ENCODE data around the gene ADH1A.

Gene ADH1A

GRCh38 chr4:99290848-99291786 lies at the start of gene ADH1A:
ADH1A (minus strand) TSS chr4:99290985; CDS start chr4:99290914, 71 bp downstream.
- DNase-seq (ENCODE audit: low read depth): no peak
- TF ChIP-seq, protein P1, sequence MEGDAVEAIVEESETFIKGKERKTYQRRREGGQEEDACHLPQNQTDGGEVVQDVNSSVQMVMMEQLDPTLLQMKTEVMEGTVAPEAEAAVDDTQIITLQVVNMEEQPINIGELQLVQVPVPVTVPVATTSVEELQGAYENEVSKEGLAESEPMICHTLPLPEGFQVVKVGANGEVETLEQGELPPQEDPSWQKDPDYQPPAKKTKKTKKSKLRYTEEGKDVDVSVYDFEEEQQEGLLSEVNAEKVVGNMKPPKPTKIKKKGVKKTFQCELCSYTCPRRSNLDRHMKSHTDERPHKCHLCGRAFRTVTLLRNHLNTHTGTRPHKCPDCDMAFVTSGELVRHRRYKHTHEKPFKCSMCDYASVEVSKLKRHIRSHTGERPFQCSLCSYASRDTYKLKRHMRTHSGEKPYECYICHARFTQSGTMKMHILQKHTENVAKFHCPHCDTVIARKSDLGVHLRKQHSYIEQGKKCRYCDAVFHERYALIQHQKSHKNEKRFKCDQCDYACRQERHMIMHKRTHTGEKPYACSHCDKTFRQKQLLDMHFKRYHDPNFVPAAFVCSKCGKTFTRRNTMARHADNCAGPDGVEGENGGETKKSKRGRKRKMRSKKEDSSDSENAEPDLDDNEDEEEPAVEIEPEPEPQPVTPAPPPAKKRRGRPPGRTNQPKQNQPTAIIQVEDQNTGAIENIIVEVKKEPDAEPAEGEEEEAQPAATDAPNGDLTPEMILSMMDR (IDR thresholded peaks at IDR 0.05; ENCODE audit: control insufficient read depth, extremely low read depth, insufficient read depth): no peak
- H3K4me3 ChIP-seq (ENCODE audit: low read depth, low read length): no peak within 1 kb of the TSS

GRCh38 chr4:99339172-99339571 lies 48.4 kb upstream of the ADH1A start:
- TF ChIP-seq, protein P1 (IDR thresholded peaks at IDR 0.05; ENCODE audit: control insufficient read depth, extremely low read depth, insufficient read depth): no peak
- H3K4me3 ChIP-seq (ENCODE audit: low read depth, low read length): no peak overlapping the region
- no peak for DNase-seq (ENCODE audit: low read depth)

DNA sequence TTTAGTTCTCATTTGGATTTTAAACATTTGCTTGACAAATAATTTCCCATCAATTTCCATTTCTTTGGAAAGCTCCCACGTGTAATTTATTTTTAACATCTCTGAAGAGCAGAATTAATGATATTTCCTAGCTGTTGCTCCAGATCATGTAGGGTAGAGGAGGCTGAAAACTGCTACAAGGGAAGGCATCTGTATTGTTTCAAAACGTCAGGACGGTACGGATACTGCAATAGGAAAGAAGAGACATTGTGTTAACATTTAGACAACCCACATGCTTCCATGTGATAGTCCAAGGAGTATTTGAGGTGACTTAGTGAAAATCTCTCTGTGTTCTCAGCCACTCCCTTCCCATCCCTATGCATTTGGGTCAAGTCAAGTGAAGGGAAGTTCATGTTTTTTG lies 45.8 kb upstream of the ADH1A start:
- H3K4me3 ChIP-seq (ENCODE audit: low read depth, low read length): no peak overlapping the region
- no peak for DNase-seq (ENCODE audit: low read depth)
- TF ChIP-seq, protein P1 (IDR thresholded peaks at IDR 0.05; ENCODE audit: control insufficient read depth, extremely low read depth, insufficient read depth): no peak

DNA sequence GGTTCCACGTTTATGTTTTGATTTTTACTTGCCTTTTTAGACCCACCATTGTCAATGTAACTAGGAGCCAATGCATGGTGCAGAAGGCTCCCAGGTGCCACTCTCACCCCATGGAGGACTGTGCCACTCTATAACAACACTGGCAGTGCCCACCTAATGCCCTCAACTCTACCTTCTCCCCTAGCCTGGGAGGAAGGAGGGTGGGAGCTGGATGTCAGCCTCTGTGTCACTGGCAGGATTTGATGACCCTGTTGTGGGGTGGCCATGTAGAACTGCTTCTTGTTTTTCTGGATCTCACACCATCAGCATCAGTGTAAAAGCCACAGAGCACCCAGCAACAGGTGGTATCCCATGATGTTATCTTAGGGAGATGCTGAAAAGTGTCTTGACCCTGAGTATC lies 44.1 kb upstream of the ADH1A start:
- DNase-seq (ENCODE audit: low read depth): no peak
- no peak overlapping the region for H3K4me3 ChIP-seq (ENCODE audit: low read depth, low read length)
- TF ChIP-seq, protein P1 (IDR thresholded peaks at IDR 0.05; ENCODE audit: control insufficient read depth, extremely low read depth, insufficient read depth): no peak

GRCh38 chr4:99330648-99331047 lies 39.9 kb upstream of the ADH1A start:
- TF ChIP-seq, protein P1 (IDR thresholded peaks at IDR 0.05; ENCODE audit: control insufficient read depth, extremely low read depth, insufficient read depth): no peak

GRCh38 chr4:99329876-99330275 lies 39.1 kb upstream of the ADH1A start:
- no peak for DNase-seq (ENCODE audit: low read depth)
- H3K4me3 ChIP-seq (ENCODE audit: low read depth, low read length): no peak overlapping the region
- TF ChIP-seq, protein P1 (IDR thresholded peaks at IDR 0.05; ENCODE audit: control insufficient read depth, extremely low read depth, insufficient read depth): no peak

More at GRCh38 chr4:99330648-99331047, 39.9 kb upstream of the ADH1A start:
- no peak overlapping the region for H3K4me3 ChIP-seq (ENCODE audit: low read depth, low read length)
- DNase-seq (ENCODE audit: low read depth): no peak

All from LNCaP clone FGC (cell line).